Measurements from ENCODE around the gene DDIAS. TPM values are rescaled to one million over a fixed set of nuclear protein-coding genes. Genes with fewer than 3 reads are reported as not detected.

The DDIAS gene
- total RNA-seq, 4 donors from 2014 or later = 0.13 to 4.1 (median 0.87) TPM

GRCh38 chr11:82890002-82890341 lies 11.6 kb upstream of the DDIAS start:
- no peak for ATAC-seq (ENCODE audit: low FRiP score)
- no peak for DNase-seq (ENCODE audit: low spot score)
- TF ChIP-seq CTCF (IDR thresholded peaks at IDR 0.05) = no peak

GRCh38 chr11:82890936-82891335 lies 10.6 kb upstream of the DDIAS start:
- DNase-seq (ENCODE audit: low spot score) (no peak), ATAC-seq (ENCODE audit: low FRiP score) (no peak)
- TF ChIP-seq CTCF (IDR thresholded peaks at IDR 0.05) = no peak

GRCh38 chr11:82892611-82893169 lies 8.8 kb upstream of the DDIAS start:
- no peak for TF ChIP-seq CTCF (IDR thresholded peaks at IDR 0.05)
- ATAC-seq (ENCODE audit: low FRiP score) = no peak
- DNase-seq (ENCODE audit: low spot score) = no peak

DNA sequence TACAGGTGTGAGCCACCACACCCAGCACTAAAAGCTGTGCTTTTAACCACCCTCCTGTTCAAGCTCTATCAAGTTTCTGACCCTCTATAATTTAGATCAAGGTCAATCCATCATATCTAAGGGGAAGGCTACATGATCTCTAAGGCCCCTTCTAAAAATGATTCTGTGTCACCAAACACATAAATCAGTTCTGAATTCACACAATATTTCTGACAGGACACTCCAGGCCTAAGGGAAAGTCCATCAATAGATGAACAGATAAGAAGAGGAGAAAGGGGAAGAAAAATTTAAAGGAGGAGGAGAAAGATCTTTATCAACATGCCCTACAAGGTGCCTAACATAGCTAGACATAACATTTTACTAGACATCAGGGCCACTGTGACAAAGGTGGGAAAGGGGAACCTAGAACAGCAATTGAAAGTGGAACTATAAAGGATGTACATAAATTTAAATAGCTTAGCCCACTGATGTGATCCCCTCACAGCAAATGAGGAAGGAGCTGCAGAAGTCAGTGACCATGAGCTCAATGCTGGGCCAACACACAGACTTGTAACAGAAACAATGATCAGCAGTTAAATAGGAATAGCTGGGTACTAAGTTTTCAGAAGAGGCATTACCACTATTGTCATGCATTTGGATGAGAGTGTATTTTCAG lies 6.0 kb upstream of the DDIAS start:
- DNase-seq (ENCODE audit: low spot score) (no peak), ATAC-seq (ENCODE audit: low FRiP score) (no peak)
- TF ChIP-seq CTCF (IDR thresholded peaks at IDR 0.05) = no peak

GRCh38 chr11:82896183-82896582 lies 5.4 kb upstream of the DDIAS start:
- TF ChIP-seq CTCF (IDR thresholded peaks at IDR 0.05) = no peak
- DNase-seq (ENCODE audit: low spot score) = no peak
- ATAC-seq (ENCODE audit: low FRiP score) = no peak

GRCh38 chr11:82898241-82898640 lies 3.3 kb upstream of the DDIAS start:
- no peak for DNase-seq (ENCODE audit: low spot score)
- no peak for ATAC-seq (ENCODE audit: low FRiP score)
- TF ChIP-seq CTCF (IDR thresholded peaks at IDR 0.05) = no peak

- no peak for TF ChIP-seq CTCF (IDR thresholded peaks at IDR 0.05)
- DNase-seq (ENCODE audit: low spot score) (no peak), ATAC-seq (ENCODE audit: low FRiP score) (no peak)
These were observed 2.2 kb upstream of the DDIAS start for GRCh38 chr11:82899186-82899820.
